GM23248 (cell line): ENCODE data around the gene SHCBP1L.

Source experiments
- EZH2 ChIP-seq: fragments of 200-600 bp; sonication (generic); IDR thresholded peaks from 2 replicates; pipeline ENCODE4 v1.6.1; 2018; ENCODE audit warnings: antibody characterized with exemption, mild to moderate bottlenecking; ENCODE audit not compliant: insufficient read depth, poor library complexity, severe bottlenecking
- EZH2phosphoT487 ChIP-seq: fragments of 200-600 bp; sonication (generic); IDR thresholded peaks from 2 replicates; pipeline ENCODE4 v1.6.1; 2018; ENCODE audit warnings: antibody characterized with exemption, moderate library complexity, mild to moderate bottlenecking, low read depth; ENCODE audit not compliant: insufficient read depth

DNA sequence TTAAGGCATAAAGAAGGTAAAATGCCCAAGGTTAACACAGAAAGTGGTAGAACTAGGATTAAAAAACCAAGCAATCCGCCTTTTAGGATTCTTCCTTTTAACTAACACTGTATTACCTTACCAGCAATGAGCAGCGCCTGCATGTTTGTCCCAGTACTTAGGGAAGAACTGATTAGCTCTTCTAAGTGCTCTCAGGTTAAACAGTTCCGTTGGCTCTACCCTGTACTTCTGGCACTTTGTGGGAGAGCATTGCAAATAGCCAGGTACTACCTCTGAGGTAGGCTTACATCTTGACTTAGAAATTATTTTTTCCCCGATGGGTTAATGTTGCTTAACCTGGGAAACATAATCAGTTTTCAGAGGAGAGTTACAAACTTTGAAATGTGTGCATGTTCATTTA lies 92.3 kb downstream of the SHCBP1L start:
- TF ChIP-seq EZH2 (no peak), EZH2phosphoT487 (no peak)
